HG02610 (cell line): ENCODE data around the gene CCDC40.

Source experiments
- ATAC-seq: cut with Tn5 transposase; IDR thresholded peaks from one replicate; pipeline ENCODE4 v1.9.1; 2021; ENCODE audit warnings: mild to moderate bottlenecking, moderate library complexity; ENCODE audit not compliant: unreplicated experiment

Gene CCDC40

DNA sequence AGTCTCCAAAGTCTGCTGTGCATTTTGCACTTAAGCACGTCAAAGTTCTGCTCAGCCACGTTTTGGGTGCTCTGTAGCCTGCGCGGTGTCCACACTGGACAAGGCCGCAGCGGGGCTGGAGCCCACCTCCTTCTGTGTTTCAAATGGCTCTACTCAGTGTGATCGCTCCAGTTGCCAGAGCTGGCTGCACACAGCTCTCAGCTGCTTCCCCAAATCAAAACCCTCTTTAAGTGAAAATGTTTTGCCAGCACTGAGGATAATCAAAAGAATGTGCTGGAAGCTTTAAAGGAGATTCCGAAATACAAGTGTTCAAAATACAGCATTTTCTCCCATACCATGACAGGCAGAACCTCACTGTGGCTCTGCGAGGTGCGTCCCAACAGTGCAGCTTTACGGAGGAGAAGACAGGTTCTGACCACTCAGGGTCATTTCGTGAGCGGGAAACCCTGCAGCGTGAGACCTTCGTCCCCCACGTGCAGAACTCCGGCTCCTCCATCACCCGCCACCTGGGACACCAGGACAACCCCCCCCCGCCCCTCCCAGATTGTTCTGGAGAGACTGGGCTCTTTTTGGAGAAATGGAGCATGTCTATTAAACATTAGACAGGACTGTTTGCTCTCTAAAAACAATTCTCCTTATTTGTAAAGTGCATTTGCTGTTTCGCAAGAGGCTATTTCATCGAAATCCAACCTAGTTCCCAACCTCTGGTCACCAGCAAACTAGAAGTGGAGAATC lies 17.4 kb upstream of the CCDC40 start:
- ATAC-seq, result no peak

GRCh38 chr17:80021600-80021999 lies 14.8 kb upstream of the CCDC40 start:
- no peak for ATAC-seq

DNA sequence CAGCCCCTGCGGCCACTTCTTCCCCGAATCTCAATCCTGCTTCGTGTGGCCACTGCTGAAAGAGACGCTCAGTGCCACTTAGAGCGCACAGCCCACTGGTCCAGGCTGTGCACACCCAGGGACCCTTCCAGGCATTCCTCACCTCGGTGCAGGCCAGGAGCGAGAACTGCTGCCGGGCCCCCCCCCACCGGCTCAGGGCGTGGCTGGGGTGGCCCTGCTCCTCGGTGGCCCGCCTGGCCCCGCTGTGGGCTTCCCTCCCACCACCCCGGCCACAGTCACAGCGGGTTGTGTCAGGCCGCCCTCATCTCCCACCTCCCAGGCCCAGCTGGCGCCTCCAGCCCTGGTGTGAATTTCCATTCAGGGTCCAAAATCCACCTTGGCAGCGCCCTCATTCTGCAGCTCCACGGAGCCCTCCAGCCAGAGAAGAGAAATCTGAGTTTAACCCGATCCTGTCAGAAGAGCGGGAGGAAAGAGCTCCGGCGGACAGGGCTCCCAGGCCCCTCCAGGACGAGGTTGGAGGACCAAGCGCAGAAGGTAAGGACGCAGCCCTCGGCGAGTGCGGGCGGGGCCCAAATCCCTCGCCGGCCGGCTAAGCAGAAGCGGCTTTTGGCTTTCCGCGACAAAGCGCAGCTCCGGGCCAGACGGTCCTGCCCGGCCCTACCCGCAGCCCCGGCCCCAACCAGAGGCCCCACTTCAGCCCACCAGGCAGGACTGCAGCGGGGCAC lies 12.8 kb upstream of the CCDC40 start:
- ATAC-seq, result no peak

DNA sequence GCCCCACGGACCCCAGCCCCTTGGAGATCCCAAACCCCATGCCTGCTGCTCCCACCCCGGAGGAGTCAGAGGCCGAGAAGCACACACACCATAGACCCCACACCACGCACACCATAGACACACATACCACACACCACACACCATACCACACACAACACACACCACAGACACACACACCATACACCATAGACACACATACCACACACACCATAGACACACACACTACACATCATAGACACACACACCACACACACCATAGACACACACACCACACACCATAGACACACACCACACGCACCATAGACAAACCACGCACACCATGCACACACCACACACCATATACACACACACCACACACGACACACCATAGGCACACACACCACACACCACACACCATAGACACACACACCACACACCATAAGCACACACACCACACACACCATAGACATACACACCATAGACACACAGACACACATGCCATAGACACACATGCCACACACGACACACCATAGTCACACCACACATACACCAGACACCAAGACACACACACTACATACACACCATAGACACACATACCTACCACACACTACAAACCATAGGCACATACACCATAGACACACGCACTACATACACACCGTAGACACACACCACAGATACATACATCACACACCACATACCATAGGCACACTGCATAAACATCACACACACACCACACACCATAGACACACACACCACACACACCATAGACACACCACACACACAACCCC lies 12.1 kb upstream of the CCDC40 start:
- no peak for ATAC-seq

DNA sequence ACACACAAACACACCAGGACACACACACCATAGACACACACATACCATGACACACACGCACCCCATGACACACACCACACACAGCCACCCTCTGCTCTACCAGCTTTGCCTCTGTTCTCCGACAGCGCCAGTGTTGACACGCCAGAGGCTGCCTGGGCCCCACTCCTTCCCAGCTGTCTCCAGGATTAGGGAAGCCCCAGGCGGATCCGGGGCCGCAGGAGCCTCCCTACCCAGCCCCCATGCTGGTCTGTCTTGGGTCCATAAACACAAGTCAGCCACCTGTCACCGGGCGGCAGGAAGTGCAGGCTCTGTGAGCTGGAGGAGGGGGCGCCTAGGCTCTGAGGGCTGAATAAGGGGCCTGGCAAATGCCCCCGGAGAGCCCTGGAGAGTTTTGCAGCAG lies 11.3 kb upstream of the CCDC40 start:
- ATAC-seq, result no peak

GRCh38 chr17:80025796-80026195 lies 10.6 kb upstream of the CCDC40 start:
- no peak for ATAC-seq

GRCh38 chr17:80026359-80027042 lies 9.9 kb upstream of the CCDC40 start:
- ATAC-seq, result no peak

GRCh38 chr17:80027043-80027435 lies 9.4 kb upstream of the CCDC40 start:
- no peak for ATAC-seq

DNA sequence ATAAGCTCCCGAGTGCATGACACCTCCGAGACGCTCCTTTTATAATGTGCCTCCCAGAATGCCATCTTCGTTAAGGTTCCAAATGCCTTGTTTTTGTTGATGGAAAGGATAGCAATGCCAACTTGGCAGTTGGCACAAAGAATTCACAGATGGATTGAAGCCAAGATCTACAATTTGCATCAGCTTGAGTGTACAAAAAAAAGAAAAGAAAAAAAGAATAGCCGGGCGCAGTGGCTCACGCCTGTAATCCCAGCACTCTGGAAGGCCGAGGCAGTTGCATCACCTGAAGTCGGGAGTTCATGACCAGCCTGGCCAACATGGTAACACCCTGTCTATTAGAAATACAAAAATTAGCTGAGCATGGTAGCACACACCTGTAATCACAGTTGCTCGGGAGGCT lies 8.4 kb upstream of the CCDC40 start:
- no peak for ATAC-seq

- ATAC-seq, result no peak
Measured at GRCh38 chr17:80029258-80029974, 7.0 kb upstream of the CCDC40 start.

DNA sequence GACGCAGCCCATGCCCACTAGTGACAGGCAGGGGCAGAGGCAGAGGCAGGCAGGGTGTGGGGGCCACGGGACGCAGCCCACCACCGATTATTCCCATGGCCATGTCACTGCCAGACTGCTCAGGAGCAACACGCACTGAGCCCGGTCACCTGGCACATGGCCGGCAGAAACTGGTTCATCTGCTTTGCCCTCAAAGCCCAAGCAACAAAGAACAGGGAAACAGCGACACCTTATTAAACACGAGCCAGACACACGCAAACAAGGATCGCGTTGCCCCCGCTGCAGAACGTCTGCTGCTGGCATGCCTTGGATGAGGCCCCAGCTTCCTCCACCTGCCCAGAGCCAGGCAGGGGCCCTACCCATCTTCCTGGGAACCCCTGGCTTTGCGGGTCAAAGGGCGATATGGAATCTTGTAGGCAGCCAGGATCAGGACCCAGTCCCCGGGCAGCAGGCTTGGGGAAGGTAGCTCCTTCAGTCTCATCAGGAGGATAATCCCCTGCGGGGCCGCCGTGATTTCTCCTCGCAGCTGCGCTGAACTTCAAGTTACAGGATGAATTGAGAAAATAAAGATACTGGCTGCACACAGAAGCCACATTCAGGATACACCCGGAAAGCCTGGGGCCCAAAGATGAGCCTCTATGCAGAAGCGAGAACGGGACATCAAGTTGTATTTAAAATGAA lies 5.6 kb upstream of the CCDC40 start:
- ATAC-seq, result no peak

DNA sequence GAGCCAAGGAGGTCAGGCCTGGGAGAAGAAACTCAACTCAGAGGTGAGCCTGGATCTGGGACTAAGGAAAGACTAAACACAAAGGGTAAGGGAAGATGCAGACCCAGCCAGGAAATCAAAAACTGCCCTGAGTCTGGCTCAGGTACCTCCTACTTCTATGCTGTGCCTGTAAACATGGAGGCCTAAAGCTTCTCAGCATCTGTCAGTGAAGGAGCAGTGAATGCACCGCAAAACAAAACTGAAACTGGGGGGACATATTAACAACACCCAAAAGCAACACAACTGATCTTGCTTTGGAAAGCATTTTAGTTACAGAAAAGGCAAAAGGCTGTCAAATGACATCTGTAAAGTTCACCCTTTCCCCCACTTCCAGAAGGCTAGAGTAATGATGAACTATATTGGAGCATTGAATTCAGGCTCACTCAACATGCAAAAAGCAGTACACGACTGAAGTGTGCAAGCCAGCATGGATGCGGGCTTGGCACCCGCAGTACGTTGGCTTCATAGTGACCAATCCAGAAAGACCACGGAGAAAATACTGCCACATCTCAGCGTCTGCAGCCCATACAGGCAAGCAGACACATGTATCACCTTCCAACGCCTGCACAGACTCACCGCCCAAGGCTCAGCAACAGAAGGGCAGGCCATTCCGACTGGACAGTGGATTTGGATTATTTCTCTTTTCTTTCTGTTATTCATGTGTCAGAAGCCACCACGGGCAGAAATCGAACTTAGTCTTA lies 4.6 kb upstream of the CCDC40 start:
- ATAC-seq, result no peak

GRCh38 chr17:80032614-80033171 lies 3.7 kb upstream of the CCDC40 start:
- no peak for ATAC-seq

- no peak for ATAC-seq
Measured at GRCh38 chr17:80033840-80034239, 2.6 kb upstream of the CCDC40 start.

GRCh38 chr17:80034791-80035686 lies 1.4 kb upstream of the CCDC40 start:
- no peak for ATAC-seq

DNA sequence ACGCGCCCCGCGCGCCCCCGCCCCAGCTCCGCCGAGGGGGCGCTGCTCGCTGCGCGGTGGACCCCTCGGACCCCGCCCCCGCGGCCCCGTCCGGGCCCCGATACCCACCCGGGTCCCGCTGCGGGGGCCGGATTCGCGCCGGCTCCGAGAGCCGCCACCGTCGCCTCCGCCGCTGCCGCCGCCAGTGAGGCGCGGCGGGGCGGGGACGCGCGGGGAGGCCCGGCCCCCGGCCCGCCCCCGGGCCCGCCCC lies 830 bp upstream of the CCDC40 start, which contains the start of gene TBC1D16:
TBC1D16 (minus strand) TSS at position 186 of the 250 bp plus-strand sequence. CDS start 22,325 bp downstream, outside the sequence.
- ATAC-seq, result no peak

DNA sequence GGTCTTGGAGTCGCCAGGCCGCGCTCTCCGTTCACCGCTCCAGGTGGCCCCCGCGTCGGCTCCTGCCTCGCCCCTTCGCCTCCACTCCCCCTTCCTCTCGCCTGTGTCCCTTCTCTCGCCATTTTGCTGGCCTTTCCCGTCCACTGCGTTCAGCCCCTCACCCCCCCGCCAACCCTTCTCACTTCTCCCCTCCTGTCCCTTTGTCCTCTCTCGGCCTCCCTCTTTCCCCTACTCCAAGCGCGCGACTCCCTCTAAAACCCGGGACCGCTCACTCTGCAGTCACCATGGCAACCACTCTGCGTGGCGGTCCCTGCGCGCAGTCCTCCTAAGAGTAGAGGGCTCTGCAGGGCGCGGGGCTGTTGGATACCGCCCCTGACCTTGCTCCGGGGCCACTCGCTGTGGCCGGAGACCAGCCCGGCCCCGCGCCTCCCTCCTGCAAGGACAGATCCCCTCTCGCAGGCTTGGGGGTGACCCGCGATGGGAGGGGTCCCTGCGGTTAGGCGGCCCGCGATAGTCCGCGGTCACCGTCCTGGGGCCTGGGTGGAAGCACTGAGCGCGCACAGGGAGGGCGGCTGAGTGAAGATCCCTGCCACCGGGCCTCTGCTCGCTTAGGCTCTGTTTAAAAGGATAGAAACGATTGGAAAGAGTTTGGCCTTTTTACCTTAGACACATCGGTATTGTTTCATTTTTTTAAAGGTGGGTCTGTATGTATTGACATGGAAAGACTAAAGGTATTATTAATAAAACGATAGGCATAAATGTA lies 454 bp downstream of the CCDC40 start:
- no peak for ATAC-seq
